A673 (cell line): ENCODE data around the gene TMEM198. TPM values are rescaled to one million over a fixed set of nuclear protein-coding genes. Genes with fewer than 3 reads are reported as not detected.

Source experiments
- BruUV-seq: library from RNA; stranded (reverse); fragments of 400-500 nt; replicated peaks from 2 replicates; lab custom pipeline; 2021; lab: Mats Ljungman, UMichigan
- CTCF ChIA-PET: fragments of 300-600 bp; sonication (Branson Sonifier 250); formaldehyde crosslinking; loops from one replicate; lab custom pipeline; 2022; ENCODE audit warnings: antibody characterized with exemption; lab: Charles Lee
- POLR2A ChIA-PET: fragments of 300-600 bp; sonication (Branson Sonifier 250); formaldehyde crosslinking; loops from one replicate; lab custom pipeline; 2022; ENCODE audit warnings: antibody characterized with exemption; ENCODE audit not compliant: low non-redundant PET; lab: Charles Lee
- DNase-seq: peaks from one replicate; pipeline ENCODE4 v3.0.0-alpha.2; 2015; ENCODE audit warnings: low spot score
- H3K27ac ChIP-seq: fragments of 200-600 bp; sonication (generic); 2 replicates; pipeline ENCODE4 v1.5.1; 2016; ENCODE audit warnings: mixed run types, low read depth, mild to moderate bottlenecking, mixed read lengths, antibody characterized with exemption, low read length; ENCODE audit not compliant: poor library complexity, severe bottlenecking
- H3K27me3 ChIP-seq: fragments of 200-600 bp; sonication (generic); replicated peaks from 2 replicates; pipeline ENCODE4 v1.6.1; 2017; ENCODE audit warnings: mixed run types, low read depth, mild to moderate bottlenecking, mixed read lengths, antibody characterized with exemption, low read length; ENCODE audit not compliant: insufficient read depth, poor library complexity
- H3K36me3 ChIP-seq: fragments of 200-600 bp; sonication (generic); 2 replicates; pipeline ENCODE4 v1.6.1; 2016; ENCODE audit warnings: mixed run types, mild to moderate bottlenecking, mixed read lengths, antibody characterized with exemption, low read length; ENCODE audit not compliant: insufficient read depth, poor library complexity, severe bottlenecking
- H3K4me1 ChIP-seq: fragments of 200-600 bp; sonication (generic); 2 replicates; pipeline ENCODE4 v1.6.1; 2017; ENCODE audit warnings: mixed run types, mild to moderate bottlenecking, mixed read lengths, antibody characterized with exemption, low read length; ENCODE audit not compliant: insufficient read depth, poor library complexity, severe bottlenecking
- H3K4me3 ChIP-seq: fragments of 200-600 bp; sonication (generic); 2 replicates; pipeline ENCODE4 v1.5.1; 2016; ENCODE audit warnings: low read depth, mixed run types, mild to moderate bottlenecking, mixed read lengths, low read length; ENCODE audit not compliant: poor library complexity, severe bottlenecking
- H3K9me3 ChIP-seq: fragments of 200-600 bp; sonication (generic); 2 replicates; pipeline ENCODE4 v1.6.1; 2016; ENCODE audit warnings: mixed run types, low read depth, mild to moderate bottlenecking, mixed read lengths, antibody characterized with exemption, low read length; ENCODE audit not compliant: poor library complexity, severe bottlenecking
- EZH2 ChIP-seq: fragments of 200-600 bp; sonication (generic); IDR thresholded peaks from 2 replicates; pipeline ENCODE4 v1.6.1; 2017; ENCODE audit warnings: borderline replicate concordance, low read depth, mild to moderate bottlenecking, mixed read lengths, antibody characterized with exemption, low read length; ENCODE audit not compliant: poor library complexity, severe bottlenecking
- intact Hi-C: fragments of 100-400 bp; cut with micrococcal nuclease; formaldehyde crosslinking; loops from one replicate; pipeline ENCODE4 v1.10.0; 2022; ENCODE audit not compliant: unreplicated experiment
- total RNA-seq: library from RNA; stranded (reverse); gene quantifications from 2 replicates; pipeline ENCODE4 v1.2.3, GENCODE V29; 2021
- TF ChIP-seq, protein P1 (sequence below): fragments of 300-800, 200-600 bp; sonication (generic); conservative IDR thresholded peaks from 2 replicates; pipeline ENCODE4 v1.5.1; 2017; ENCODE audit warnings: low read depth, mild to moderate bottlenecking, antibody characterized with exemption, low read length, moderate library complexity, mixed read lengths

Gene TMEM198
- total RNA-seq, 1 experiment from 2014 or later, result 4.6 TPM

DNA sequence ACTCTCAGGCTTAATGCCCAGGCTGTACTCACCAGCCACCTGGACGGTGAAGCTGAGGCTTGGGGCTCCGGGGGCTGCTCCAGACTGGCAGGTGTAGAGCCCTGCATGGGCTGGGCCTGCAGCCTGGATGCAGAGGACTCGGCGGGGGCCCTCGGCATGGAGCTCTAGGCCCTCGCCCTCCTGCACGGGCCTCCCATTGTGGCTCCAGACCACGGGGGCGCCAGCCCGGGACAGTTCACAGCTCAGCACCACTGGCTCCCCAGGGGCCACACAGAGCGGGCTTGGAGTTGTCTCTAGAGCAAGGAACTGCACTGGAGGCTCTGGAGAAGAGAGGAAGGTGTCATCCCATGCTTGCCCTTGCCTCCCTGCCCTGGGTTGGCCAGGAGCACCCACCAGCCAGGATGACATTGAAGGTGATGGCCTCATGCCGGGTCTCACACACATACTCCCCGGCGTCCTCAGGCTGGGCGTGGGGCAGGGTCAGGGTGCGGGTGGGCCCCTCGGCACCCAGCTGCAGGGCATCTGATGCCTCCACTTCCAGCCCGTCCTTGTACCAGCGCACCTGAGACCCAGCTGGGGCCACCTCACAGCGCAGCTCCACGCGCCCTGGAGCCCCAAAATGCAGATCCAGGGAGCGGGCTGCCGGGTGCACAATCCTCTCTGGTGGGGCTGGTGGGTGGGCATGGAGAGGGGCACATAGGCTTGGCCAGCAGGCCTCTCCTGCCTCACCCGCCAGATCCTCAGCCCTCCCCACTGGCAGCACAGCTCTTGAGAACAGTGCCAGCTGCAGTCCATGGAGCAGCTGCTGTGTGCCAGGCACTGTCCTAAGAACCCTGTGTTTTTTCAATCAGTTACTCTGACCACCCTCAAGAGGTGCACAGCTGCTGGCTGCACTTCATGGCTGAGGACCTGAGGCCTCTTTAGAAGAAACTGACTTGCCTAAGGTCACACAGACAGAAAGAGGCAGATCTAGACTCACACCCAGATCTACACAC is 14.3 kb downstream of the TMEM198 start:
- BruUV-seq, result no TSS peak
- POLR2A ChIA-PET, result no interaction called here
- H3K4me1 ChIP-seq, result no peaks in the 10 kb centered on the region
- TF ChIP-seq, protein P1, sequence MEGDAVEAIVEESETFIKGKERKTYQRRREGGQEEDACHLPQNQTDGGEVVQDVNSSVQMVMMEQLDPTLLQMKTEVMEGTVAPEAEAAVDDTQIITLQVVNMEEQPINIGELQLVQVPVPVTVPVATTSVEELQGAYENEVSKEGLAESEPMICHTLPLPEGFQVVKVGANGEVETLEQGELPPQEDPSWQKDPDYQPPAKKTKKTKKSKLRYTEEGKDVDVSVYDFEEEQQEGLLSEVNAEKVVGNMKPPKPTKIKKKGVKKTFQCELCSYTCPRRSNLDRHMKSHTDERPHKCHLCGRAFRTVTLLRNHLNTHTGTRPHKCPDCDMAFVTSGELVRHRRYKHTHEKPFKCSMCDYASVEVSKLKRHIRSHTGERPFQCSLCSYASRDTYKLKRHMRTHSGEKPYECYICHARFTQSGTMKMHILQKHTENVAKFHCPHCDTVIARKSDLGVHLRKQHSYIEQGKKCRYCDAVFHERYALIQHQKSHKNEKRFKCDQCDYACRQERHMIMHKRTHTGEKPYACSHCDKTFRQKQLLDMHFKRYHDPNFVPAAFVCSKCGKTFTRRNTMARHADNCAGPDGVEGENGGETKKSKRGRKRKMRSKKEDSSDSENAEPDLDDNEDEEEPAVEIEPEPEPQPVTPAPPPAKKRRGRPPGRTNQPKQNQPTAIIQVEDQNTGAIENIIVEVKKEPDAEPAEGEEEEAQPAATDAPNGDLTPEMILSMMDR, result no peak
- CTCF ChIA-PET, result no interaction called here
- H3K4me3 ChIP-seq, result no peak overlapping the region
- H3K27ac ChIP-seq, result no peak overlapping the region
- no peaks in the 10 kb centered on the region for H3K9me3 ChIP-seq
- DNase-seq, result no peak
- no peaks in the 10 kb centered on the region for H3K27me3 ChIP-seq
- intact Hi-C loops, result no loop called here
- no peaks in the 10 kb centered on the region for H3K36me3 ChIP-seq

DNA sequence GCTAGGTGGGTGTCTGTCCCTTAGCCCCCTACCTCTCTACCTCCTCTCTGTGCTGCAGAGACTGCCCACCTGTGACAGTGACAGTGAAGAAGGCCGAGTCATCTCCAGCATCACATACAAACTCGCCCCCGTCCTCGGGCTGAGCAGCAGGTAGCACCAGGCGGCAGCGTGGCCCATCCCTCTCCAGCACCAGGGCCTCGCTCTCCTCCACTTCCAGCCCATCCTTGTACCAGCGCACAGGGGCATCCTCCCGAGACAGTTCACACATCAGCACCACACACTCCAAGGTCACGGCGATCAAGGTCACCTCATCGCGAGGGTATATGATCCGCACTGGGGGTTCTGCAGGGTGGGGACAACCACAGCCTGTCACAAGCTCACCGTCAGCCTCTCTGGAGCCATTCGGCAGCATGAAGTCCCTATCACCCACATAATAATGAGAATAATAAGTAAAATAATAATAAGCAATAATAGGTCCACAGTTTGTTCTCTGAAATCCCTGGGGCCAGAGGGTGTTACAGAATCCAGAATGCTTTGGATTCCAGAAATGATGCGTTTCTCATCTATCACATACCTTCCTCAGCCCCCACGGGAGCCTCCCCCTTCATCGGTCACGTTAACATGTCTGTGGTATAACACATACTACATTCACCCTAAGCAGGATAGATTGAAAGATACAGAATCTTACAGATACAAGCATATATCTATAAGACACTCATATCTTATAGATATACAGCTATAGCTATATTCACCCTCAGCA is 15.5 kb downstream of the TMEM198 start:
- no peak for DNase-seq
- no peaks in the 10 kb centered on the region for H3K36me3 ChIP-seq
- CTCF ChIA-PET, result interaction anchor here (0.6 to 1.2 kb wide), 3 partner anchors 122 to 130 kb away, joined by 3 to 5 read pairs (median 4); no protein-coding TSS in a partner anchor
- no peaks in the 10 kb centered on the region for H3K9me3 ChIP-seq
- POLR2A ChIA-PET, result no interaction called here
- H3K4me3 ChIP-seq, result no peak overlapping the region
- TF ChIP-seq, protein P1, result no peak
- no peak for TF ChIP-seq EZH2
- BruUV-seq, result no TSS peak
- intact Hi-C loops, result no loop called here
- H3K27me3 ChIP-seq, result no peaks in the 10 kb centered on the region
- no peak overlapping the region for H3K27ac ChIP-seq
- H3K4me1 ChIP-seq, result no peaks in the 10 kb centered on the region

DNA sequence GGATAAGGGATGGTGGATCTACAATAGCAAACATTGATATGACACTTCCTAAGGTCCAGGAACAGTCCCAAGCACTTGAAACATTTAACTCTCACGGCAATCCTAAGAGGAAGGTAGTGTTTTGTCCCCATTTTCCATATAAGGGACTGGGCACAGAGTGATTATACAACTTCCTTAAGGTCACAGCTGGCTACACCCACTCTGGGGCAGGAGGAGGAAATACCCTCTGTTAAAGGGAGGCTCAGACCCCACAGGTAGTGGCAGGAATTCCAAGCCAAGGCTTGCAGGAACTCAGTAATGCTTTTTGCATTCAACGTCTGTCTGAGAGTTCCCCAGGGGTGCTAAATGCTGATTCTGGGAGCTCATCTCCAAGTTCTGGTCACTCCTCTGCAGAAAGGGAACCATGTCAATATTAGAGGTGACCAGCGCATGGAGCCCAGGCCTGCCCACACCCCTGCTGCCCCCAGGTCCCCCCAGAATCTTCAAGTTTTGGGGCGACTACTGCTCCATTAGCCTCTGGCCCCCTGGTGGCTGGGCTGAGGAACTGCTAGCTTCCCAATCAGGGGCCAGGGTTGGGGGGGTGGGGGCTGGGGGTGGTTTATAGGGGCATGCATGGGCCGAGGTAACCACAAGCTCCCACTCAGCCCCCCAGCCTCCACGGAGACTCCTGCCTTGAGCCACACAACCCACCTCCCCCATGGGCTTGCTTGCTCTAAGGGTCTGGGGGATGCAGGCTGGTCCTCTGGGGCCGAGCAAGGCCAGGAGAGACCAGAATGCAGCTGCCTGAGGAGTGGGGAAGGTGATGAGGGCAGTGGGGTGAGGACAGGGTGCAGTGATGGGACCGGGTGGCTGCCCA is 16.4 kb downstream of the TMEM198 start:
- no peaks in the 10 kb centered on the region for H3K4me1 ChIP-seq
- intact Hi-C loops, result no loop called here
- no peaks in the 10 kb centered on the region for H3K9me3 ChIP-seq
- H3K27me3 ChIP-seq, result no peaks in the 10 kb centered on the region
- no peak overlapping the region for H3K4me3 ChIP-seq
- H3K27ac ChIP-seq, result no peak overlapping the region
- H3K36me3 ChIP-seq, result no peaks in the 10 kb centered on the region
- DNase-seq, result no peak
- ChIA-PET CTCF (interaction anchor here (0.5 to 1.2 kb wide), 9 partner anchors 16 to 169 kb away, joined by 3 to 6 read pairs (median 3); partner anchors contain the start of genes CHPF, DES, GMPPA and TMEM198), POLR2A (no interaction called here)
- TF ChIP-seq, protein P1, result peak; percentile 67
- TF ChIP-seq EZH2, result no peak
- no TSS peak for BruUV-seq
